Panc1 (cell line): Measurements from ENCODE around the gene SRGAP2C.
"Not testable (repeated sequence)": the region's sequence is repeated elsewhere in the genome, so short reads cannot be mapped to it uniquely, and the experiment has no call there.

Experiments used
- POLR2AphosphoS5 ChIP-seq: IDR thresholded peaks from 2 replicates; pipeline ENCODE4 v1.6.1; 2012; ENCODE audit warnings: mild to moderate bottlenecking, low read depth, low read length, moderate library complexity
- SIN3A ChIP-seq: IDR thresholded peaks from 2 replicates; pipeline ENCODE4 v1.6.1; 2012; ENCODE audit warnings: low read depth, mild to moderate bottlenecking, low read length, moderate library complexity, borderline replicate concordance; ENCODE audit not compliant: insufficient read depth
- TCF7L2 ChIP-seq: IDR thresholded peaks from 2 replicates; pipeline ENCODE4 v1.6.1; 2011; ENCODE audit warnings: mild to moderate bottlenecking, low read depth, low read length, inconsistent platforms
- TF ChIP-seq, protein P1 (sequence below): fragments of 450-650 bp; IDR thresholded peaks from 2 replicates; pipeline ENCODE4 v1.5.1; 2017; ENCODE audit warnings: mild to moderate bottlenecking

DNA sequence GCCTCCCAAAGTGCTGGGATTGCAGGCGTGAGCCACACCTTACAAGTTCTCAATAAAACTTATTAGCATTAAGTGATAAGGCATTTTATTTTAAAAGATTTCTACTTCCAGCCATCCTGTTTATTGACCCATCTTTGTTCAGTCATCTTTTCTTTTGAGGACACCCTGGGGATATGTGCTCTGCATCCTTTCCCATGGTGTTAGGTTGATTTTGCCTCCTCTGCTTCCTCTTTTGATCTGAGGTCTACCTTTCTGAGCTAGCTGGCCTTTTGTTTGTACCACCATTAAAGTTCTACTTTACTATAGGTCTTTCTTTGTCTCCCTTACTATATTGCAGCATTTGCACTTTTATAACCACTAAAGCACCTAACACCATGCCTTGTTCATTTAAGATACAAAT, 136.9 kb downstream of the SRGAP2C start:
- TF ChIP-seq, protein P1, sequence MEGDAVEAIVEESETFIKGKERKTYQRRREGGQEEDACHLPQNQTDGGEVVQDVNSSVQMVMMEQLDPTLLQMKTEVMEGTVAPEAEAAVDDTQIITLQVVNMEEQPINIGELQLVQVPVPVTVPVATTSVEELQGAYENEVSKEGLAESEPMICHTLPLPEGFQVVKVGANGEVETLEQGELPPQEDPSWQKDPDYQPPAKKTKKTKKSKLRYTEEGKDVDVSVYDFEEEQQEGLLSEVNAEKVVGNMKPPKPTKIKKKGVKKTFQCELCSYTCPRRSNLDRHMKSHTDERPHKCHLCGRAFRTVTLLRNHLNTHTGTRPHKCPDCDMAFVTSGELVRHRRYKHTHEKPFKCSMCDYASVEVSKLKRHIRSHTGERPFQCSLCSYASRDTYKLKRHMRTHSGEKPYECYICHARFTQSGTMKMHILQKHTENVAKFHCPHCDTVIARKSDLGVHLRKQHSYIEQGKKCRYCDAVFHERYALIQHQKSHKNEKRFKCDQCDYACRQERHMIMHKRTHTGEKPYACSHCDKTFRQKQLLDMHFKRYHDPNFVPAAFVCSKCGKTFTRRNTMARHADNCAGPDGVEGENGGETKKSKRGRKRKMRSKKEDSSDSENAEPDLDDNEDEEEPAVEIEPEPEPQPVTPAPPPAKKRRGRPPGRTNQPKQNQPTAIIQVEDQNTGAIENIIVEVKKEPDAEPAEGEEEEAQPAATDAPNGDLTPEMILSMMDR, result not testable (repeated sequence)
- not testable (repeated sequence) for TF ChIP-seq POLR2AphosphoS5, TCF7L2, SIN3A
